Erythroblast (primary cell): Measurements from ENCODE around the gene TATDN3.
"Not testable (repeated sequence)": the region's sequence is repeated elsewhere in the genome, so short reads cannot be mapped to it uniquely, and the experiment has no call there.

Source experiments
- DNase-seq, 2 experiments: peaks; one replicate each; lab custom pipeline; 2025; lab: John Stamatoyannopoulos, UW
- GATA1 ChIP-seq: IDR thresholded peaks from 2 replicates; pipeline ENCODE4 v1.6.1; 2011; ENCODE audit warnings: low read depth, mild to moderate bottlenecking, control low read depth, low read length, moderate library complexity
- POLR2A ChIP-seq: IDR thresholded peaks from 2 replicates; pipeline ENCODE4 v1.6.1; 2011; ENCODE audit warnings: mild to moderate bottlenecking, low read length

Gene TATDN3

DNA sequence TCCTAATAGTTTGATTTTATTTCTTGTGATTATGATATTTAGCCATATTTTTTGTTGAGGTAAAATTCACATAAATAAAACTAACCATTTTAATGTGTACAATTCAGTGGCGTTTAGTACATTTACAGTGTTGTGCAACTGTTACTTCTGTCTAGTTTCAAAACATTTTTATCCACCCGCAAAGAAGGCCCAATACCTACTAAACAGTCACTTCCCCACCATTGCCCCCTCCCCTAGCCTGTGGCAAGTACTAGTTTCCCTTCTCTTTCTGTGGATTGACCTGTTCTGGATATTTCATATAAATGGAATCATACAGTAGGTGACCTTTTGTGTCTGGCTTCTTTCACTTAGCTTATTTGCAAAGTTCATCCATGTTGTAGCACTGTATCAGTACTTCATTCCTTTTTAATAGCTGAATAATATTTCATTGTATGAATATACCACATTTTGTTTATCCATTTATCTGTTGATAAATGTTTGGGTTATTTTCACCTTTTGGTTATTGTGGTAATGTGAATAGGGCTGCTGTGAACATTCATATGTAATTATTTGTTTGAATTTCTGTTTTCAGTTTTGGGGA, 70.5 kb downstream of the TATDN3 start:
- peak in 1 of 2 experiments; percentile 4 for DNase-seq
- no peak for TF ChIP-seq POLR2A
- no peak for TF ChIP-seq GATA1

DNA sequence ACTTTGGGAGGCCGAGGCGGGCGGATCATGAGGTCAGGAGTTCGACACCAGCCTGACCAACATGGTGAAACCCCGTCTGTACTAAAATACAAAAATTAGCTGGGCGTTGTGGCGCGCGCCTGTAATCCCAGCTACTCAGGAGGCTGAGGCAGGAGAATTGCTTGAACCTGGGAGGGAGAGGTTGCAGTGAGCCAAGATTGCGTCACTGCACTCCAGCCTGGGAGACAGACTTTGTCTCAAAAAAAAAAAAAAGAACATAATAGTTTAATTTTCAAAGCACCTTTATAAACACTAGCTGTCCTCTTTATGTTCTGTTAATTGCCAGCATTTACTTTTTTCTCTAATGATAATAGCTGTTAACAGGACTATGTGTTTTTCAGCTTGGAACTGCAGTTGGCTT, 71.7 kb downstream of the TATDN3 start:
- DNase-seq, result not testable (repeated sequence)

DNA sequence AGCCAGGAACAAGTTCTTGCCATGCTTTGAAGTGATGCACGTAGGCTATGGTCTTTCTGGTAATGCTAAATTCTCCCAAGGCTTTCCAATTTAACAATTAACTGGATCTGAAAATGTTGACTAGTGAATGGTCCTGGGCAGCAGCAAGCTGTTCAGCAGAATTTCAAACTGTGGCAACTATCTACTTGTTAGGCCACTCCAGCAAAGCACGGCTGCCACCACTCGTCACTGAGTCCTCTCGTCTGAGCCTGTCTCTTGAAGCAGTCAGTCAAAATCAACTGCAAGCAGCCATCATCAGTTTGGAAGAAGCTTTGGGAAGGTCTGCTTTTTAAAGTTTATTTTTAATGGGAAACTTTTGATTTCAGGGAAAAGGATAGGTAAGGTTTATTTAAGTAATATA, 72.5 kb downstream of the TATDN3 start:
- TF ChIP-seq GATA1 (no peak), POLR2A (no peak)
- DNase-seq, result no peak
